ENCODE results near the gene RNASE2. TPM values are rescaled to one million over a fixed set of nuclear protein-coding genes. Genes with fewer than 3 reads are reported as not detected.

The RNASE2 gene
- total RNA-seq, 2 experiments from 2014 or later = not detected

- H3K36me3 Mint-ChIP-seq (ENCODE audit: low read depth) = peaks cover 4% of the 10 kb centered on the region
- H3K4me3 Mint-ChIP-seq = no peak overlapping the region
- H3K9me3 Mint-ChIP-seq = no peaks in the 10 kb centered on the region
- no peaks in the 10 kb centered on the region for H3K27me3 Mint-ChIP-seq (ENCODE audit: low read depth)
- peaks cover 14% of the 10 kb centered on the region for H3K4me1 Mint-ChIP-seq (ENCODE audit: low read depth)
- no peak overlapping the region for H3K27ac Mint-ChIP-seq
- no peak for DNase-seq
- intact Hi-C loops (cut with micrococcal nuclease) = no loop called here
- CTCF ChIA-PET = interaction anchor here (0.9 to 6.2 kb wide), 6 partner anchors 10 to 92 kb away, joined by 3 to 57 read pairs (median 4); no protein-coding TSS in a partner anchor
Measured at GRCh38 chr14:21001218-21001617, 45.9 kb downstream of the RNASE2 start.

GRCh38 chr14:21003788-21004346, 48.6 kb downstream of the RNASE2 start:
- CTCF ChIA-PET = interaction anchor here (0.8 to 6.2 kb wide), 7 partner anchors 11 to 100 kb away, joined by 3 to 57 read pairs (median 5); no protein-coding TSS in a partner anchor
- Mint-ChIP-seq H3K4me3 (no peak overlapping the region), H3K27ac (no peak overlapping the region), H3K9me3 (no peaks in the 10 kb centered on the region), H3K27me3 (ENCODE audit: low read depth) (no peaks in the 10 kb centered on the region), H3K4me1 (ENCODE audit: low read depth) (no peaks in the 10 kb centered on the region), H3K36me3 (ENCODE audit: low read depth) (no peaks in the 10 kb centered on the region)
- intact Hi-C loops (cut with micrococcal nuclease) = no loop called here
- no peak for DNase-seq

Other genes with a start within 250 kb of the RNASE2 start
- gene EDDM3A, start 209.6 kb upstream of the RNASE2 start, total RNA-seq = not detected
- not detected for gene EDDM3B, start 187.1 kb upstream of the RNASE2 start, total RNA-seq
- gene RNASE6, start 174.2 kb upstream of the RNASE2 start, total RNA-seq = under 1 TPM; 0.45 to 0.57 TPM
- not detected for gene RNASE1, start 152.6 kb upstream of the RNASE2 start, total RNA-seq
- not detected for gene RNASE3, start 64.1 kb upstream of the RNASE2 start, total RNA-seq
- 10 to 100 TPM; 90.9 to 97.5 TPM for gene METTL17, start 34.5 kb downstream of the RNASE2 start, total RNA-seq
- gene SLC39A2, start 43.8 kb downstream of the RNASE2 start, total RNA-seq = not detected
- 1 to 10 TPM; 8.4 to 8.8 TPM for gene NDRG2, start 69.6 kb downstream of the RNASE2 start, total RNA-seq
- gene TPPP2, start 74.7 kb downstream of the RNASE2 start, total RNA-seq = not detected
- not detected for gene RNASE13, start 79.3 kb downstream of the RNASE2 start, total RNA-seq
- gene RNASE7, start 86.9 kb downstream of the RNASE2 start, total RNA-seq = not detected
- not detected for gene RNASE8, start 102.3 kb downstream of the RNASE2 start, total RNA-seq
- gene ARHGEF40, start 114.8 kb downstream of the RNASE2 start, total RNA-seq = not detected
- 1 to 10 TPM; 8.3 to 9.2 TPM for gene ZNF219, start 143.2 kb downstream of the RNASE2 start, total RNA-seq
- gene TMEM253, start 145.6 kb downstream of the RNASE2 start, total RNA-seq = not detected
- not detected for gene OR5AU1, start 200.6 kb downstream of the RNASE2 start, total RNA-seq